HG02623 (cell line): ENCODE measurements around the gene DEFB131A.
"Not testable (repeated sequence)": the region's sequence is repeated elsewhere in the genome, so short reads cannot be mapped to it uniquely, and the experiment has no call there.

Experiments
- ATAC-seq: cut with Tn5 transposase; IDR thresholded peaks from one replicate; pipeline ENCODE4 v1.9.1; 2021; ENCODE audit warnings: moderate library complexity; ENCODE audit not compliant: unreplicated experiment

DEFB131A gene

DNA sequence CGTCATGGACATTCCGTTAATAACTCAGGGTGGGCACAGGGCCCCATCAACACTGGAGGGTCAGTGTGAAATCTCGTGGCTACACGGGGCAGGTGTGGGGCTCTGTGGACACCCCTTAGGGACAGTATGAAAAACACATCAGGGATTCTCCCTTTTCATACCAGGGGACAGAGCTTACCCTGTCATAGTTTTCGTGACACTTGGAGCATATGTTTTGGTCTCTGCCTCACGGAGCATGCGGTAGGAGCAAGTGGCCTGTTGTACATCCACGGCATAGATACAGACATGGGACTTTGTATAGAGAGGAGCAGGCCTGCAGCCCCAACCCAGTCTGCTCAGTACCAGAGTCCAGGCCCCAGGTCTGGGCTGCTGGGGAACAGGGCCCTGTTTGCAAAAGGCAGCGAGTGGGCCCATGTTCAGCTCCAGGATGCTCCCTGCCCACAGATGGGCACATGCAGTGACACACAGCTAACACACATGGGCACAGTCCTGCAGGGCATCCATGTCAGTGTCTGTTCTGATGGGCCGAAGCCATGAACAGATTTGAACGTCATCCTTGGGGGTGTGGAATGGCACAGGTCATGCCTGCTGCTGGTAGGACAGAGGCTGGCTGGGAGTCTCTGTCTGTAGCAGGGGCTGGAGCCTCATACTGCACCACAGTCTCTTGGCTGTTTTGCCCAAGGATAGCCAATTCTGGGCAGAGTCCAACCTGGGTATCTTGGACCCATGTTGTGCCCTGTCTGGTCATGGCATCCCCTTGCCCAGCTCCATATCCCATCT lies 50.2 kb downstream of the DEFB131A start:
- not testable (repeated sequence) for ATAC-seq

DNA sequence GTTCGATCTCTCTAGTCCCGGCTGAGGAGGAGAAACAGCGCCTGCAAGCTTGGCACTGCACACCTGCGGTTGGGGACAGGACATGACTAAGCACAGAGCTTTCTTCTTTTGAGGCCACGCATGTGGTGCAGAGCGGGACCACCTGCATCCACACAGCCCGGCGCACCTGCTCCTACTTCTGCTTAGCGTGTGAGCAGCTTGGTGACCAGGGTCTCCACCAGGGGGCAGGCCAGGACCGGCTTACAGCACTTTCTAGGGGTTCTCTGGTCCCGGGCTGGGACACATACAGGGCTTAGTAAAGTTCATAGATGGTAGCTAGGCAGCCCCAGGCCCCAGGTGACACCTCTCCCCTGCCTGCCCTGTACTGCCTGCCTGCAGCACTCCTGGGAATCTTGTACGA lies 51.2 kb downstream of the DEFB131A start:
- ATAC-seq: not testable (repeated sequence)

DNA sequence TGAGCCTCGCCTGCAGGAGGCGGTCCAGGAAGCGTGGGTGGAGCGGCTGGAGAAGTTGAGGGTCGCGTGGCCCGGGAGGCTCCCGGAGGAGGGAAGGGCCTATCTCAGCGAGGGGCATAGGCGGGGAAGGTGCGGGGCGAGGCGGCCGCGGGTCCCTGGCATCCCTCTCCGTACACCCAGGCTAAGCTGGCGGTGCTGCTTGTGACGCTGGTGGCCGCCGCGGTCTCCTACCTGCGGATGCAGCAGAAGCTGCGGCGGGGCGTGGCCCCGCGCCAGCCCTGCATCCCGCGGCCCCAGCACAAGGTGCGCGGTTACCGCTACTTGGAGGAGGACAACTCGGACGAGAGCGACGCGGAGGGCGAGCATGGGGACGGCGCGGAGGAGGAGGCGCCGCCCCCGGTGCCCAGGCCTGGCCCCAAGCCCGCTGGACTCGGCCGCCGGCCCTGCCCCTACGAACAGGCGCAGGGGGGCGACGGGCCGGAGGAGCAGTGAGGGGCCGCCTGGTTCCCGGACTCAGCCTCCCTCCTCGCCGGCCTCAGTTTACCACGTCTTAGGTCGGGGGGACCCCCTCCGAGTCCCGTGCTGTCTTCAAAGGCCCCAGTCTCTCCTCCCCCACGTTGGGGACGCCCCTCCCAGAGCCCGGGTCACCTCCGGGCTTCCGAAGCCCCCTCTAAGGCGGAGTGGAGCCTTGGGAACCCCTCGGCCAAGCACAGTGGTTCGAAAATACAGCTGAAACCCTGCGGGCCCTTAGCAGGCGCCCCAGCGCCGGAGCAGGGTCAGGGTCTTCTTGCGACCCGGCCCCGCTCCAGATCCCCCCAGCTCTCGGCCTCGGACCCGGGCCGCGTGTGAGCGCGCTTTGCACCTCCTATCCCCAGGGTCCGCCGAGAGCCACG lies 53.6 kb downstream of the DEFB131A start:
- not testable (repeated sequence) for ATAC-seq

DNA sequence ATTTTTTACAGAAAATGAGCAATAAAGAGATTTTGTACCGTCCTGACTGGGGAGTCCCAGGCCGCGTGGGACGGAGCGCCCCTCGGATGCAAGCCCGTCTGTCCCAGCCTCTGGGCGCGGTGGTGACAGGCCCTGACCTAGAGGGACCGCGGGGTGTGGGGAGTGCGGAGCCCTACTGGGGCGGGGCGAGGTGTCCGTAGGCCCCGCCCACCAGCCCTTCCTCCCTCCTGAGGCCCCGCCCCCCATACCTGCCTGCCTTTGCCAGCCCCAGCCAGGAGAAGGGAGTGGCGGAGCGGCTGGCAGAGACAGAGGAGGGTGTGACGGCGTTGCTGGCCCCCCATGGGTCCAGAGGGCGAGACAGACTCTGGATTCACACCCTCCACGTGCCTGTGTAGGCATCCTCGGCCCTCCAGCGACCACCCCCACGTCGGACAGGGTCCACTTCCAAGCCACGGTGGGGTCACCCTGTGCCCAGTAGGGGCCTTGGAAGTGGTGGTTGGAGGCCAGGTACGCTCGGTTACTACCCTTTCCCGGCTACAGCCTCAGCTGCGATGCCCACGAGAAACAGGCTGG lies 54.3 kb downstream of the DEFB131A start:
- not testable (repeated sequence) for ATAC-seq

DNA sequence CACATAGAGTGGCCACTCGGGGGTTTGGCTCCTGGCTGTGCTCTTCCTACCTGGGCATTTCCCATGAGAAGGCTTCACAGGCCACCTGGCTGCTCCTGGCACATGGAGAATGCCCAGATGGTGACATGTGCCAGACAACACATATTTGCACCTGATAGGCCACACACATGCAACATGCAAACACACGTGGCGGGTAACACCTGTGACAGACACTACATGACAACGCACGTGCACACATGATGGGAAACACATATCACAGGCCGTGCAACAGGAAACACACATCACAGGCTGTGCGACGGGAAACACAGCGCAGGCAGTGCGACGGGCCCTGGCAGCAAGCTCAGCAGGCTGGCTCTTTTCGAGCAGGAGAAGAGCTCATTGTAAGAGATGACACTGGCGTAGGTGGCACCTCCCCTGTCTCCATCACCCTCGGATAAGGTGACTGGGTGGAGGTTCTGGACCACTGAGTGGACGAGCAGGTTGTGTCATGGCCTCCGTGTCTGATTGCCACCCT lies 55.8 kb downstream of the DEFB131A start:
- not testable (repeated sequence) for ATAC-seq
